Tibial artery (tissue), 4 donors: ENCODE data around the gene C8A.

Experiments used
- DNase-seq, 2 donors: peaks; one replicate each; pipeline ENCODE4 v3.0.0-alpha.2; 2019
- H3K27ac ChIP-seq, 2 donors: fragments of 200-600 bp; sonication (generic) in 1 of 2; 1 replicate in 1 of 2; 2 replicates in 1 of 2; pipeline ENCODE4 v1.5.1; 2018 to 2019; ENCODE audit warnings: mild to moderate bottlenecking in 1 of 2
- H3K27me3 ChIP-seq, 2 donors: fragments of 200-600 bp; sonication (generic) in 1 of 2; one replicate each; pipeline versions ENCODE4 v1.5.1 to v1.6.0; 2016 to 2019
- H3K36me3 ChIP-seq, 3 donors: fragments of 200-600 bp; sonication (generic) in 2 of 3; one replicate each; pipeline ENCODE4 v1.5.1; 2016 to 2019; ENCODE audit warnings: mild to moderate bottlenecking in 2 of 3
- H3K4me1 ChIP-seq, 4 donors: fragments of 200-600 bp; sonication (generic) in 2 of 4; 1 replicate in 3 of 4; 2 replicates in 1 of 4; pipeline ENCODE4 v1.5.1; 2016 to 2019
- H3K4me3 ChIP-seq, 2 donors: fragments of 200-600 bp; sonication (generic) in 1 of 2; 1 replicate in 1 of 2; 2 replicates in 1 of 2; pipeline ENCODE4 v1.5.1; 2018 to 2019; ENCODE audit warnings: mild to moderate bottlenecking in 2 of 2
- H3K9me3 ChIP-seq, 3 donors: fragments of 200-600 bp; sonication (generic) in 1 of 3; one replicate each; pipeline ENCODE4 v1.5.1; 2016 to 2019
- intact Hi-C: fragments of 100-400 bp; cut with DNase I; formaldehyde crosslinking; loops from one replicate; pipeline ENCODE4 v1.15.0; 2023; ENCODE audit warnings: low total_unique reads
- TF ChIP-seq, protein P1 (sequence below), 2 experiments: fragments of 200-600 bp in 1 of 2; fragments of 450-650 bp in 1 of 2; IDR thresholded peaks; one replicate each; pipeline ENCODE4 v1.5.1; 2017 to 2019; ENCODE audit warnings: antibody characterized with exemption in 2 of 2, mild to moderate bottlenecking in 1 of 2, moderate library complexity in 1 of 2

C8A gene

DNA sequence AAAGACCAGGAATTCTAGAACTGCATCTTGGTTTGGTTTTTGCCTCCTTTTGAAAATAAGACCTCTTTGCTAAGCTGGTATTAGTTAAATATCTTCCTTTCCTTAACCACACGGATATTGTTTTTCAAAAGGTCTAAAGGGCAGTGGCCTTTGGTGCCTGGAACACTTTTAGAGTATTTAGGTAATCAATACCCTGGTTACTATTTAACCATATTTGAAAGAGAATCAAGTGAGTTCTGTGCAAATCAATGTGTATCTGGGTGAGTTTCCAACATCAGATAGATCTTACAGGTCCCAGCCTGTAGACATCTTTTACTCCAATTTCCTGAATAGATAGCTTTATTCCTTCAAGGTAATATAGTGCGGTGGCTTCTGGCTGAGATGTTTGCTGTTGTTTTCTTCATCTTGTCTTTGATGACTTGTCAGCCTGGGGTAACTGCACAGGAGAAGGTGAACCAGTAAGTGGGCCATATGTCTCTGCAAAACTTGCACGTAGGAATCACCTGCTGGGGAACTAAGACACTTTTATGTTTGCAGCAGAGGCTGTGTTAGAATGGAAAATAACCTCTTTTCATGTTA is at the start of gene C8A:
Gene C8A (plus strand): TSS at position 277 of the 579 bp plus-strand sequence. CDS start 105 bp downstream, at position 382.
- no peak for DNase-seq
- Histone ChIP-seq H3K27me3 (no peaks in the 10 kb centered on the region), H3K9me3 (no peaks in the 10 kb centered on the region), H3K36me3 (no peaks in the 10 kb centered on the region), H3K27ac (no peak within 1 kb of the TSS), H3K4me1 (no peaks in the 10 kb centered on the region), H3K4me3 (no peak within 1 kb of the TSS)
- intact Hi-C loops = no loop called here
- TF ChIP-seq, protein P1, sequence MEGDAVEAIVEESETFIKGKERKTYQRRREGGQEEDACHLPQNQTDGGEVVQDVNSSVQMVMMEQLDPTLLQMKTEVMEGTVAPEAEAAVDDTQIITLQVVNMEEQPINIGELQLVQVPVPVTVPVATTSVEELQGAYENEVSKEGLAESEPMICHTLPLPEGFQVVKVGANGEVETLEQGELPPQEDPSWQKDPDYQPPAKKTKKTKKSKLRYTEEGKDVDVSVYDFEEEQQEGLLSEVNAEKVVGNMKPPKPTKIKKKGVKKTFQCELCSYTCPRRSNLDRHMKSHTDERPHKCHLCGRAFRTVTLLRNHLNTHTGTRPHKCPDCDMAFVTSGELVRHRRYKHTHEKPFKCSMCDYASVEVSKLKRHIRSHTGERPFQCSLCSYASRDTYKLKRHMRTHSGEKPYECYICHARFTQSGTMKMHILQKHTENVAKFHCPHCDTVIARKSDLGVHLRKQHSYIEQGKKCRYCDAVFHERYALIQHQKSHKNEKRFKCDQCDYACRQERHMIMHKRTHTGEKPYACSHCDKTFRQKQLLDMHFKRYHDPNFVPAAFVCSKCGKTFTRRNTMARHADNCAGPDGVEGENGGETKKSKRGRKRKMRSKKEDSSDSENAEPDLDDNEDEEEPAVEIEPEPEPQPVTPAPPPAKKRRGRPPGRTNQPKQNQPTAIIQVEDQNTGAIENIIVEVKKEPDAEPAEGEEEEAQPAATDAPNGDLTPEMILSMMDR (IDR thresholded peaks at IDR 0.05) = no peak

- Histone ChIP-seq H3K27me3 (peaks cover 0 to 7% of the 10 kb centered on the region in 2 donors), H3K4me1 (no peaks in the 10 kb centered on the region), H3K36me3 (no peaks in the 10 kb centered on the region), H3K4me3 (no peak overlapping the region), H3K9me3 (no peaks in the 10 kb centered on the region), H3K27ac (no peak overlapping the region)
- intact Hi-C loops = no loop called here
- DNase-seq = no peak
- TF ChIP-seq, protein P1 (IDR thresholded peaks at IDR 0.05) = no peak
Observed at GRCh38 chr1:56806804-56807203, 47.8 kb upstream of the C8A start.

DNA sequence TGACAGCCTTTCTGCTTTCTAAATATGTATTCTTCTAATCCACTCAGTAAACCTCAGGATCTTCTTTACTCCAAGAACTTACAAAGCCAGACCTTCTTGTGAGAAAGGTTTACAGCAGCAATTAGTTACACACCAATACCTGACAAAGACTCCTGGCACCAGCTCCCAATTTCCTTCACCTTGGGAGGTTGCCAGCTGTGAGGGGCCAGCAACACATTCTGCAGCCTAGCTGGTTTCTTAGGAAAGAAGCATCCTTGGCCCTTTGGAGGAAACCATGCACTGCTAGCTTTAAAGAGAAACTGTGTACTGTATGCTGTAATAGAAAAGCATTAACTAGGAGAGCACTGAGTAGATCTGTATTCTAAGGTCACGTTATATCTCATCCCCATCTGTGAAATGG is 46.2 kb upstream of the C8A start:
- no peaks in the 10 kb centered on the region for H3K9me3 ChIP-seq
- TF ChIP-seq, protein P1 (IDR thresholded peaks at IDR 0.05) = no peak
- no peaks in the 10 kb centered on the region for H3K4me1 ChIP-seq
- no peak for DNase-seq
- H3K27me3 ChIP-seq = peaks cover 0 to 15% of the 10 kb centered on the region in 2 donors
- no peak overlapping the region for H3K27ac ChIP-seq
- no peak overlapping the region for H3K4me3 ChIP-seq
- H3K36me3 ChIP-seq = no peaks in the 10 kb centered on the region
- intact Hi-C loops = no loop called here

- no peak overlapping the region for H3K27ac ChIP-seq
- intact Hi-C loops = no loop called here
- peaks cover 0 to 15% of the 10 kb centered on the region in 2 donors for H3K27me3 ChIP-seq
- H3K4me1 ChIP-seq = no peaks in the 10 kb centered on the region
- no peaks in the 10 kb centered on the region for H3K36me3 ChIP-seq
- TF ChIP-seq, protein P1 (IDR thresholded peaks at IDR 0.05) = no peak
- DNase-seq = no peak
- no peak overlapping the region for H3K4me3 ChIP-seq
- peaks cover 0 to 5% (median 0%) of the 10 kb centered on the region in 3 donors for H3K9me3 ChIP-seq
Observed at GRCh38 chr1:56811331-56811730, 43.3 kb upstream of the C8A start.

- Histone ChIP-seq H3K27me3 (peaks cover 0 to 21% of the 10 kb centered on the region in 2 donors), H3K4me1 (no peaks in the 10 kb centered on the region), H3K27ac (no peak overlapping the region), H3K4me3 (no peak overlapping the region), H3K36me3 (no peaks in the 10 kb centered on the region), H3K9me3 (peaks cover 0 to 5% (median 0%) of the 10 kb centered on the region in 3 donors)
- intact Hi-C loops = no loop called here
- TF ChIP-seq, protein P1 (IDR thresholded peaks at IDR 0.05) = no peak
- no peak for DNase-seq
Observed at GRCh38 chr1:56814205-56814604, 40.4 kb upstream of the C8A start.
